AG09309 (cell line): ENCODE data around the gene SUPT3H.

ENCODE experiments used
- DNase-seq: peaks from one replicate; pipeline ENCODE4 v3.0.0-alpha.2; 2010; ENCODE audit warnings: low read depth
- H3K4me3 ChIP-seq: 2 replicates; pipeline ENCODE4 v1.5.1; 2011; ENCODE audit warnings: mild to moderate bottlenecking, low read depth, low read length, moderate library complexity; ENCODE audit not compliant: control insufficient read depth
- CTCF ChIP-seq: IDR thresholded peaks from 2 replicates; pipeline ENCODE4 v1.5.1; 2011; ENCODE audit warnings: mild to moderate bottlenecking, low read depth, low read length, inconsistent platforms; ENCODE audit not compliant: insufficient read depth, control insufficient read depth; ENCODE audit errors: missing control alignments

Gene SUPT3H

GRCh38 chr6:45365036-45365435 lies 12.7 kb downstream of the SUPT3H start:
- no peak for DNase-seq
- H3K4me3 ChIP-seq, result no peak overlapping the region
- no peak for TF ChIP-seq CTCF

DNA sequence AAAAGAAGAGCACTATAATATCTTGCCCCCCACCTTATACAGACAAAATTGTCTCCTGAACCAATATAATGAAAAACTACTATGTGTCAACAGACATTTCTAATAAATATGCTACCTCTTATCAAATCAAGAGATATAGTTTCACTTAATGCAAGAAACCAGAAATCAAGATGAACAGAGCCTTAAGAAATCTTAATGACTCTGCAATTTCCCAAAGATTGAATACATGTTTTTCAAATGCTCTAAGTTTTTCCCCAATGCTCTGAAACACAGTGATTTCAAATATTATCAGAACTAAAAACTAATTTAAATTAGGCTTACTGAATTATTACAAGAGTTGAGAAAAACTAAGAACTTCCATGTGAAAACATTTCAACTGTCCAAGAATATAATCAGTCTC lies 13.3 kb downstream of the SUPT3H start:
- H3K4me3 ChIP-seq, result no peak overlapping the region
- TF ChIP-seq CTCF, result no peak
- no peak for DNase-seq

DNA sequence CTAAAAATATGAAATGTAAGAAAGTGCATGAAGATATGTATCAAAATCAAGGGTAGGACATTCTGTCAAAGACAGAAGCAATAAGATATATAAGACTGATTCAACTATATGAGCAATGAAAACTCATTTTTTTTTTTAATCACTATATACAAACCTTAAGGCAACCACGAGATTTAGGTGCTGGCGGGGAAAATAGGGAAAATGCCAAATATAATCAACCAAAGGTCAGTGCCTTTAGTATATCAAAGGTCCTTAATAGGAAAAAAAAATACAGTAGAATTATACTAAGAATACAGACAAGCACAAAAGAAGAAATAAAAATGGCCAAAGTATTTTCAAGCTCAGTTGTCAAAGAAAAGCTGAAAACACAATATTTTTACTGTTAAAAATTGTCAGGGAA lies 24.1 kb downstream of the SUPT3H start:
- H3K4me3 ChIP-seq, result no peak overlapping the region
- TF ChIP-seq CTCF, result no peak
- no peak for DNase-seq

GRCh38 chr6:45351667-45352066 lies 26.1 kb downstream of the SUPT3H start:
- no peak for DNase-seq
- no peak for TF ChIP-seq CTCF

DNA sequence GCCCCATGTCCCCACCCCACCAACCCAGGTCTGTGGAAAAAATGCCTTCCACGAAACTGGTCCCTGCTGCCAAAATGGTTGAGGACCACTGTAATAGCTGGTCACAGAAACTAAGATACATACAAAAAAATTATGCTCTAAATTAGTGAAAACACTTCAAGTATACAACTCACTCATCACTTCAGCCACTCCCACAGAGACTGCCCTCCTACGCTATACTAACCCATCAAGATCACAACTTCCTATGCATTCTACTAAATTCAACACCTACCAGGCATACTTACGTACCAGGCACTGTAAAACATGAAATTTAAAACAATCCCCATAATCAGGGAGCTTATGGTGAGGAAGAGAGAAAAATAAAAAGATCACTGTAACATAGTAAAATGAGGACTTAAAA lies 26.7 kb downstream of the SUPT3H start:
- no peak overlapping the region for H3K4me3 ChIP-seq
- no peak for DNase-seq
- no peak for TF ChIP-seq CTCF

More at GRCh38 chr6:45351667-45352066, 26.1 kb downstream of the SUPT3H start:
- no peak overlapping the region for H3K4me3 ChIP-seq

- TF ChIP-seq CTCF, result no peak
- no peak for DNase-seq
- no peak overlapping the region for H3K4me3 ChIP-seq
Measured at GRCh38 chr6:45350186-45350710, 27.5 kb downstream of the SUPT3H start.

DNA sequence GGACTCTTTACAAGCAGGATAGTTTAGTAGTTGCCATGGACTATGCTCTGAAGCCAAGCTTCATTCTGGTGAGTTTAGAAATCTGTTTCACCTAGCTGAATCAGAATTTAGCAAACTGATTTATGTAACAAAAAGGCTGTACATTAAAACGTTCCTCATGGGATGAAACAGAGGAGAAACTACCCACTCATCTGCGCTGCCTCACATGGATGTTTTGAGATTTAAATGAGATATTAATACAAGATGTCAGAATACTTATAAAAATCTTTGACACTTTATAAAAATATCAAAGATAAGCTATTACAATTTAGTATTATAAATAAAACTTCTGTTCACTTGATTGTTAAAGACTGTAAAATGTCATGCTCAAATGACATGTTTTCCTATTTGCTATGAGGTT lies 32.8 kb downstream of the SUPT3H start:
- TF ChIP-seq CTCF, result no peak
- H3K4me3 ChIP-seq, result no peak overlapping the region
- no peak for DNase-seq
